GM19372 (cell line): ENCODE measurements around the gene RNASEH2A.
"Not testable (repeated sequence)": the region's sequence is repeated elsewhere in the genome, so short reads cannot be mapped to it uniquely, and the experiment has no call there.

ENCODE experiments used
- ATAC-seq: cut with Tn5 transposase; IDR thresholded peaks from one replicate; pipeline ENCODE4 v1.9.1; 2021; ENCODE audit warnings: mild to moderate bottlenecking, low read depth, moderate library complexity; ENCODE audit not compliant: unreplicated experiment

RNASEH2A gene

GRCh38 chr19:12825254-12826131 is 19.1 kb downstream of the RNASEH2A start:
- no peak for ATAC-seq

GRCh38 chr19:12828494-12828893 is 22.1 kb downstream of the RNASEH2A start:
- ATAC-seq, result no peak

- no peak for ATAC-seq
Measured at GRCh38 chr19:12833418-12833737, 27.0 kb downstream of the RNASEH2A start.

GRCh38 chr19:12833738-12834565 is 27.6 kb downstream of the RNASEH2A start:
- ATAC-seq, result no peak

- no peak for ATAC-seq
Measured at GRCh38 chr19:12834566-12834943, 28.2 kb downstream of the RNASEH2A start, which contains the start of gene RTBDN. Gene RTBDN (minus strand): TSS chr19:12834579. CDS start chr19:12829979, 4,600 bp downstream.

- ATAC-seq, result no peak
Measured at GRCh38 chr19:12834976-12835757, 28.8 kb downstream of the RNASEH2A start.

- ATAC-seq, result no peak
Measured at GRCh38 chr19:12836529-12836863, 30.1 kb downstream of the RNASEH2A start.

GRCh38 chr19:12837225-12837624 is 30.8 kb downstream of the RNASEH2A start:
- ATAC-seq, result no peak

GRCh38 chr19:12838182-12838885 is 31.9 kb downstream of the RNASEH2A start, which contains the start of gene MAST1:
Gene MAST1 (plus strand): TSS chr19:12838515. CDS start chr19:12838573, 58 bp downstream.
- no peak for ATAC-seq

GRCh38 chr19:12838886-12839756 is 32.7 kb downstream of the RNASEH2A start:
- no peak for ATAC-seq

GRCh38 chr19:12840091-12841079 is 34.0 kb downstream of the RNASEH2A start:
- no peak for ATAC-seq

GRCh38 chr19:12841094-12841493 is 34.7 kb downstream of the RNASEH2A start:
- no peak for ATAC-seq

- ATAC-seq, result no peak
Measured at GRCh38 chr19:12842511-12842910, 36.1 kb downstream of the RNASEH2A start.

- no peak for ATAC-seq
Measured at GRCh38 chr19:12843328-12843727, 36.9 kb downstream of the RNASEH2A start.

GRCh38 chr19:12843999-12844732 is 37.8 kb downstream of the RNASEH2A start:
- ATAC-seq, result no peak

GRCh38 chr19:12846613-12847012 is 40.2 kb downstream of the RNASEH2A start:
- not testable (repeated sequence) for ATAC-seq
